Erythroblast (primary cell): Measurements from ENCODE around the gene EXOC1.

Experiments
- GATA1 ChIP-seq: IDR thresholded peaks from 2 replicates; pipeline ENCODE4 v1.6.1; 2011; ENCODE audit warnings: low read depth, mild to moderate bottlenecking, control low read depth, low read length, moderate library complexity
- POLR2A ChIP-seq: IDR thresholded peaks from 2 replicates; pipeline ENCODE4 v1.6.1; 2011; ENCODE audit warnings: mild to moderate bottlenecking, low read length

DNA sequence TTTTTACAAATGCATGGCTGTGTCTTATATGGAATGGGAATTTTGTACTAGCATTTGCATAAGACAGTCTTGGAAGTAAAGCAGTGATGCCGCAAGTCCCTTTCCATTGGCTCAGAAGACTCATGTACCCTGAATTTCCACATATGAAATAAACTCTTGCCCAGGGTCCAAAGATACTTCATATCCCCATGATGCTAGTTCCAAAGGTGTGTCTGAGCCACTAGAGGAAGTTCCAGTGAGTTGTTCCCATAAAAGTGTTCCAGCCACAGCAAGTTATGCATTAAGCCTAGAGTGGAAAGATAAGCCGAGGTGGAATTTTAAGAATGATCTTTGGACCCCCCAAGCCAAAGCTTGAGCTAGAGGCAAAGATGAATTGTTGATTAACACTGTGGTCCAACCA lies 86.0 kb downstream of the EXOC1 start:
- TF ChIP-seq POLR2A (no peak), GATA1 (no peak)
